ENCODE data around the gene NGFR.

Gene NGFR

DNA sequence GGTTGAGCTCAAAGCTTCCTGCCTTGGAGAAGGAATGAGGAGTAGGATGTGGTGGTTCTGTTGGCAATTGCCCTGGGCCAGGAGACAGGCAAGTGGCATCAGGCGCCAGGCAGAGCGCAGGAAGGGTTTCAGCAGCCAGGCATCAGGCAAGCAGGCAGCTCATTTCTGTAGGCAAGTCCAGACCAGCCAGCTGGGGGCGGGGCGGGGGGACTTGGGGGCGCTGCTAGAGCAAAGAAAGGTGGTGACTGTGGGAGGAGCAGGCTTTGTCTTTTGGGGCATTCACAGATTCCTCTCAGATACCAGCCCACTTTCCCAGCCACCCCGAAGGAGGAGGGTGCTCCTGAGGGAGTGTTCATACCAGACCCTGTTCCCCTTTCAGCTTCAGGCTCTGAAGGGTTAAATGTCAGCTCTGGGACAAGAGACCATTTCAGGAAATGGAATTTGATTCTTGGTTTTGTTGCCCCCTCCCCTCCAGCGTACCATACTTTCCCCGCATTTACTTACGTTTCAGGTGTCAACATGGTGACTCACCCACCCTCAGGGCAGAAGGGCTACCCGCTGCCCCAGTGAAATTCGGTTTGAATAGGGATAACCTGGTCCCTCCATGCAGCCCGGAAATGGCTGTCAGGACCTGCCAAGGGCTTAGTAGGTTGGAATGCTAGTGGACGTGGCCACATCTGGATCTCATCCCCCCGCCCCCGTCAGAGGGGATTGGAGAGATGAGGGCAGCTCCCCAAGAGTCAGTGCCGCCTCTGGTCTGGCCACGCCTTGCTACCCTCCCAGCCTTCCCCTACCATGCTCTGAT is 13.2 kb downstream of the NGFR start:
- Histone ChIP-seq H3K4me3 (ENCODE audit: low read length) (no peak overlapping the region), H3K36me3 (ENCODE audit: control insufficient read depth, insufficient read depth, low read length) (no peaks in the 10 kb centered on the region), H3K27me3 (ENCODE audit: control insufficient read depth, insufficient read depth, low read length) (no peaks in the 10 kb centered on the region), H3K27ac (ENCODE audit: low read length) (no peak overlapping the region), H3K9me3 (ENCODE audit: control insufficient read depth, insufficient read depth, low read length) (no peaks in the 10 kb centered on the region), H3K4me1 (ENCODE audit: control insufficient read depth, insufficient read depth, low read length) (peaks cover 16% of the 10 kb centered on the region)
- whole genome bisulfite sequencing (ENCODE audit: insufficient coverage, insufficient read length), result no CpG with 5 or more reads among the region's 17 CpGs
- DNase-seq (ENCODE audit: low read depth, low spot score), result no peak

DNA sequence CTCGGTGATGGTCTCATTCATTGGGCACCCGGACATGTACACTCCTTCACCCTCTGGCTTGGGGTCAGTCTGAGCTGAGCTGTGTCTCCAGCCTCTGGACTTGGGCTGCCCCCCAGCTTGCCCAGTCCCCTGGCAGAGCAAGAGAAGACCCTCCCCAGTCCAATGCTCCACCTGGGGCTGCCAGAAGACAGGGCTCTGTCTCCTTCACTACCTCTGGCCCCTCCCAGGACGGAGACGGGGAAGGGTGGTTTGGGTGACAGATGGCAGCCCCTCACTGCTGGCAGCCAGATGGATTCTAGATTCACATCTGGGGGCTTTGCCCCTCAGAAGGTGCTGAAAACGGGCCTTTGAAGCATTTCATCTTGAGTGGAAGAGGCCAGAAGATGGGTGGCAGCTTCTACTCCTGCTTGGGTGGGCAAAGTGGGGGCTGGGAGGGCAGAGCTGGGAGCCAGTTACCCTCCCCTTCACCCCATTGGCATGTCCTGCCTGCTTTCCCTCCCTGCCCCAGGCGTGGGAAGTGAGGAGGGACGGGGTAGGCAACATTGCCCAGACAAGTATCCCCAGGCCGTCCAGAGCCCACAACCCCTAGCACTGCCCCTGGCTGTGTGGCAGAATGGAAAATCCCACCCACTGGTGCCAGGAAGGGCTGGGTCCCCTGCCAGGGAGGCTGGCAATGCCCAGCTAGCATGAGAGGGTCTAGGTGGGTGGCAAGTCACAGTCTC is 13.9 kb downstream of the NGFR start:
- Histone ChIP-seq H3K27me3 (ENCODE audit: control insufficient read depth, insufficient read depth, low read length) (no peaks in the 10 kb centered on the region), H3K36me3 (ENCODE audit: control insufficient read depth, insufficient read depth, low read length) (no peaks in the 10 kb centered on the region), H3K9me3 (ENCODE audit: control insufficient read depth, insufficient read depth, low read length) (no peaks in the 10 kb centered on the region), H3K4me1 (ENCODE audit: control insufficient read depth, insufficient read depth, low read length) (peaks cover 18% of the 10 kb centered on the region), H3K27ac (ENCODE audit: low read length) (no peak overlapping the region), H3K4me3 (ENCODE audit: low read length) (no peak overlapping the region)
- no peak for DNase-seq (ENCODE audit: low read depth, low spot score)
- WGBS (ENCODE audit: insufficient coverage, insufficient read length), result no CpG with 5 or more reads among the region's 8 CpGs

DNA sequence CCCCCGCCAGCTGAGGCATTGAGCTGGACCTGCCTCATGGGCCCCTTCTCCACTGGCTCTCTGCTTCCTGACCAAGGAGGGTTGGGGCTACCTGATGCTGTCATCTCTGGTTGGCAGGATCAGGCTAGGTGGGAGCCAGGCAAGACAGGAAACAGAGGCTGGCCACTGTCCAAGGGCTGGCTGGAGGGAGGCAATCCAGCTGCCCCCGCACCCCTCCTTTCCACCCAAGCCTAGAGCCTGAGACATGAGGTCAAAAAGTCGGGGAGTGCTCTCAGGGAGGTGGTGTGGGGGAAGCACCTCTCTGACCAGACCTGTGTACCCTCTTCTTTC is 14.5 kb downstream of the NGFR start:
- WGBS (ENCODE audit: insufficient coverage, insufficient read length), result no CpG with 5 or more reads among the region's 3 CpGs
- Histone ChIP-seq H3K27ac (ENCODE audit: low read length) (no peak overlapping the region), H3K27me3 (ENCODE audit: control insufficient read depth, insufficient read depth, low read length) (no peaks in the 10 kb centered on the region), H3K36me3 (ENCODE audit: control insufficient read depth, insufficient read depth, low read length) (no peaks in the 10 kb centered on the region), H3K9me3 (ENCODE audit: control insufficient read depth, insufficient read depth, low read length) (no peaks in the 10 kb centered on the region), H3K4me1 (ENCODE audit: control insufficient read depth, insufficient read depth, low read length) (peaks cover 20% of the 10 kb centered on the region), H3K4me3 (ENCODE audit: low read length) (no peak overlapping the region)
- DNase-seq (ENCODE audit: low read depth, low spot score), result no peak

DNA sequence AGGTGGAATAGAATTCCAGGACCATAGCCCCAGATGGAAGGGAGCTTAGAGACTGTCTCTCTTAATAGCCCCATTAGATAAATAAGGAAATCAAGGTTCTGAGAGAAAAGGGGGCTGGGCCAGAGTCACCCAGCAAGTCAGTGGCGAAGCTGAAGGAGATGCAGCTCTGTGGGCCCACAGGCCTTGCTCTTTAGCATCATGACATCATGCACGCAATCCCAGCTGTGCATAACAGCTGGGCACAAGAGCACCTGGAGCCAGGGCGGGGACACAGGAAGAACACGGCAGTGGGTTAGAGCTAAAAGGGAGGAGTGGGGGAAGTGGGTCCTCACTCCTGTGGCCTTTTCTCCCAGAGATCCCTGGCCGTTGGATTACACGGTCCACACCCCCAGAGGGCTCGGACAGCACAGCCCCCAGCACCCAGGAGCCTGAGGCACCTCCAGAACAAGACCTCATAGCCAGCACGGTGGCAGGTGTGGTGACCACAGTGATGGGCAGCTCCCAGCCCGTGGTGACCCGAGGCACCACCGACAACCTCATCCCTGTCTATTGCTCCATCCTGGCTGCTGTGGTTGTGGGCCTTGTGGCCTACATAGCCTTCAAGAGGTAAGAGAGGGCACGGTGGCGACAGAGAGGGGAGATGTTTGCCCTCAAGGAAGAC is 15.1 kb downstream of the NGFR start:
- Histone ChIP-seq H3K4me1 (ENCODE audit: control insufficient read depth, insufficient read depth, low read length) (peaks cover 21% of the 10 kb centered on the region), H3K27me3 (ENCODE audit: control insufficient read depth, insufficient read depth, low read length) (no peaks in the 10 kb centered on the region), H3K27ac (ENCODE audit: low read length) (no peak overlapping the region), H3K9me3 (ENCODE audit: control insufficient read depth, insufficient read depth, low read length) (no peaks in the 10 kb centered on the region), H3K36me3 (ENCODE audit: control insufficient read depth, insufficient read depth, low read length) (no peaks in the 10 kb centered on the region), H3K4me3 (ENCODE audit: low read length) (no peak overlapping the region)
- DNase-seq (ENCODE audit: low read depth, low spot score), result no peak
- no CpG with 5 or more reads among the region's 13 CpGs for WGBS (ENCODE audit: insufficient coverage, insufficient read length)

DNA sequence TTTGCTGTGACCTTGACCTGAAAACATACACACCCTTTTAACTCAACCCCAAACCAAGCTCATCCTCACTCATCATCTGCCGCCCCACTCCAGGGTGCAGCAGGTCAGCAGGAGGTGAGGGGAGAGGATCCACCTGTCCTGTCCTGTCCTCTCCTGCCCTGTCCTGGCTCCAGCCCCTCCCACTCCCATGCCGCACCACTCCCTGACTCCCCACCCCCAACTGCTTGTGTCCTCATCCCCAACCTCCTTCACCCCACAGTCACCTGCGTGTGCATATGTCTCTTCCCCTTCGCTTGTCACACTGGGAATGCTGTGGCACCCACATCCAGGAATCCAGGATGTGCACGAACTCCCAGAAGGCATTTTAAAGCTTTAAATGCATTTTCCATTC is 15.6 kb downstream of the NGFR start:
- WGBS (ENCODE audit: insufficient coverage, insufficient read length), result no CpG with 5 or more reads among the region's 5 CpGs

DNA sequence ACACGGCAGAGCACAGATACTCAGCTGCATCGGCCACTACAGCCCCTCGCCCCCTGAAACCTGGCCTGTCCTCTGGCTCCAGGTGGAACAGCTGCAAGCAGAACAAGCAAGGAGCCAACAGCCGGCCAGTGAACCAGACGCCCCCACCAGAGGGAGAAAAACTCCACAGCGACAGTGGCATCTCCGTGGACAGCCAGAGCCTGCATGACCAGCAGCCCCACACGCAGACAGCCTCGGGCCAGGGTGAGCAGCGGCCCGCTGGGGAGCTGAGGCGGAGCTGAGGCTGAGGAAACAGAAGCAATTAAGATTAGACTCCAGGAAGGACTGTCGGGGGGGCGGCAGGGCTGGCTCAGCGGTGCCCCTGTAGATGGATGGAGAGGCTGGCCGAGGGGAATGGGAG is 16.7 kb downstream of the NGFR start:
- H3K36me3 ChIP-seq (ENCODE audit: control insufficient read depth, insufficient read depth, low read length), result no peaks in the 10 kb centered on the region
- no peak overlapping the region for H3K4me3 ChIP-seq (ENCODE audit: low read length)
- no peak for DNase-seq (ENCODE audit: low read depth, low spot score)
- no peaks in the 10 kb centered on the region for H3K9me3 ChIP-seq (ENCODE audit: control insufficient read depth, insufficient read depth, low read length)
- peaks cover 23% of the 10 kb centered on the region for H3K4me1 ChIP-seq (ENCODE audit: control insufficient read depth, insufficient read depth, low read length)
- H3K27ac ChIP-seq (ENCODE audit: low read length), result no peak overlapping the region
- no CpG with 5 or more reads among the region's 16 CpGs for WGBS (ENCODE audit: insufficient coverage, insufficient read length)
- H3K27me3 ChIP-seq (ENCODE audit: control insufficient read depth, insufficient read depth, low read length), result no peaks in the 10 kb centered on the region

More for the DNA sequence above, 15.6 kb downstream of the NGFR start:
- Histone ChIP-seq H3K9me3 (ENCODE audit: control insufficient read depth, insufficient read depth, low read length) (no peaks in the 10 kb centered on the region), H3K4me1 (ENCODE audit: control insufficient read depth, insufficient read depth, low read length) (peaks cover 25% of the 10 kb centered on the region), H3K27ac (ENCODE audit: low read length) (no peak overlapping the region), H3K4me3 (ENCODE audit: low read length) (no peak overlapping the region), H3K27me3 (ENCODE audit: control insufficient read depth, insufficient read depth, low read length) (no peaks in the 10 kb centered on the region), H3K36me3 (ENCODE audit: control insufficient read depth, insufficient read depth, low read length) (no peaks in the 10 kb centered on the region)
- DNase-seq (ENCODE audit: low read depth, low spot score), result no peak

DNA sequence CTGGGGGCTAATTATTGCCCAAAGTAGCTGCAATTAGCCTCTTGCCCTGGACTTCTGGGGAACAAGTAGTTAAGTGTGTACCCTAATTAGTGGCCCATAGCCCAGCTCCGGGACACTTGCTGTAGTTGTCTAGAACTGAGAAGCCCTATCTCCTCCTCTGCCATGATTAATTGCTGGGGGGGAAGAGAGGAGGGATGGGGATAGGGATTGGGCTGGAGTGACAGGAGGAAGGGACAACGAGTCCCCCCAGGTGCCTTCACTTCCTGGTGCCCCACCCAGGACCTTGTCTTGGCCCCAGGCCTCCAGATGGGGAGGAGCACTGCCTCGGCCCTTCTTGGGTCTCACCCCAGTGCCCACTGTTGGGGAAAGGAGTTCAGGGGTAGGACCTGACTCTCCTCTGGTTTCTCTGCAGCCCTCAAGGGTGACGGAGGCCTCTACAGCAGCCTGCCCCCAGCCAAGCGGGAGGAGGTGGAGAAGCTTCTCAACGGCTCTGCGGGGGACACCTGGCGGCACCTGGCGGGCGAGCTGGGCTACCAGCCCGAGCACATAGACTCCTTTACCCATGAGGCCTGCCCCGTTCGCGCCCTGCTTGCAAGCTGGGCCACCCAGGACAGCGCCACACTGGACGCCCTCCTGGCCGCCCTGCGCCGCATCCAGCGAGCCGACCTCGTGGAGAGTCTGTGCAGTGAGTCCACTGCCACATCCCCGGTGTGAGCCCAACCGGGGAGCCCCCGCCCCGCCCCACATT is 17.4 kb downstream of the NGFR start:
- no peaks in the 10 kb centered on the region for H3K36me3 ChIP-seq (ENCODE audit: control insufficient read depth, insufficient read depth, low read length)
- no peaks in the 10 kb centered on the region for H3K9me3 ChIP-seq (ENCODE audit: control insufficient read depth, insufficient read depth, low read length)
- DNase-seq (ENCODE audit: low read depth, low spot score), result no peak
- no CpG with 5 or more reads among the region's 26 CpGs for WGBS (ENCODE audit: insufficient coverage, insufficient read length)
- no peak overlapping the region for H3K27ac ChIP-seq (ENCODE audit: low read length)
- no peak overlapping the region for H3K4me3 ChIP-seq (ENCODE audit: low read length)
- peaks cover 23% of the 10 kb centered on the region for H3K4me1 ChIP-seq (ENCODE audit: control insufficient read depth, insufficient read depth, low read length)
- no peaks in the 10 kb centered on the region for H3K27me3 ChIP-seq (ENCODE audit: control insufficient read depth, insufficient read depth, low read length)

DNA sequence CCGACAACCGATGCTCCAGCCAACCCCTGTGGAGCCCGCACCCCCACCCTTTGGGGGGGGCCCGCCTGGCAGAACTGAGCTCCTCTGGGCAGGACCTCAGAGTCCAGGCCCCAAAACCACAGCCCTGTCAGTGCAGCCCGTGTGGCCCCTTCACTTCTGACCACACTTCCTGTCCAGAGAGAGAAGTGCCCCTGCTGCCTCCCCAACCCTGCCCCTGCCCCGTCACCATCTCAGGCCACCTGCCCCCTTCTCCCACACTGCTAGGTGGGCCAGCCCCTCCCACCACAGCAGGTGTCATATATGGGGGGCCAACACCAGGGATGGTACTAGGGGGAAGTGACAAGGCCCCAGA is 17.9 kb downstream of the NGFR start:
- no peak for DNase-seq (ENCODE audit: low read depth, low spot score)
- H3K9me3 ChIP-seq (ENCODE audit: control insufficient read depth, insufficient read depth, low read length), result no peaks in the 10 kb centered on the region
- no peaks in the 10 kb centered on the region for H3K36me3 ChIP-seq (ENCODE audit: control insufficient read depth, insufficient read depth, low read length)
- no peak overlapping the region for H3K27ac ChIP-seq (ENCODE audit: low read length)
- no peaks in the 10 kb centered on the region for H3K27me3 ChIP-seq (ENCODE audit: control insufficient read depth, insufficient read depth, low read length)
- WGBS (ENCODE audit: insufficient coverage, insufficient read length), result no CpG with 5 or more reads among the region's 6 CpGs
- no peak overlapping the region for H3K4me3 ChIP-seq (ENCODE audit: low read length)
- H3K4me1 ChIP-seq (ENCODE audit: control insufficient read depth, insufficient read depth, low read length), result peaks cover 19% of the 10 kb centered on the region

DNA sequence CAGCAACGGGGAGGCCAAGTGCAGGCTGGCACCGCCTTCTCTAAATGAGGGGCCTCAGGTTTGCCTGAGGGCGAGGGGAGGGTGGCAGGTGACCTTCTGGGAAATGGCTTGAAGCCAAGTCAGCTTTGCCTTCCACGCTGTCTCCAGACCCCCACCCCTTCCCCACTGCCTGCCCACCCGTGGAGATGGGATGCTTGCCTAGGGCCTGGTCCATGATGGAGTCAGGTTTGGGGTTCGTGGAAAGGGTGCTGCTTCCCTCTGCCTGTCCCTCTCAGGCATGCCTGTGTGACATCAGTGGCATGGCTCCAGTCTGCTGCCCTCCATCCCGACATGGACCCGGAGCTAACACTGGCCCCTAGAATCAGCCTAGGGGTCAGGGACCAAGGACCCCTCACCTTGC is 18.5 kb downstream of the NGFR start:
- H3K4me1 ChIP-seq (ENCODE audit: control insufficient read depth, insufficient read depth, low read length), result peaks cover 19% of the 10 kb centered on the region
- no peak for DNase-seq (ENCODE audit: low read depth, low spot score)
- no peaks in the 10 kb centered on the region for H3K9me3 ChIP-seq (ENCODE audit: control insufficient read depth, insufficient read depth, low read length)
- H3K36me3 ChIP-seq (ENCODE audit: control insufficient read depth, insufficient read depth, low read length), result no peaks in the 10 kb centered on the region
- no peaks in the 10 kb centered on the region for H3K27me3 ChIP-seq (ENCODE audit: control insufficient read depth, insufficient read depth, low read length)
- H3K4me3 ChIP-seq (ENCODE audit: low read length), result no peak overlapping the region
- H3K27ac ChIP-seq (ENCODE audit: low read length), result no peak overlapping the region
- no CpG with 5 or more reads among the region's 8 CpGs for WGBS (ENCODE audit: insufficient coverage, insufficient read length)

DNA sequence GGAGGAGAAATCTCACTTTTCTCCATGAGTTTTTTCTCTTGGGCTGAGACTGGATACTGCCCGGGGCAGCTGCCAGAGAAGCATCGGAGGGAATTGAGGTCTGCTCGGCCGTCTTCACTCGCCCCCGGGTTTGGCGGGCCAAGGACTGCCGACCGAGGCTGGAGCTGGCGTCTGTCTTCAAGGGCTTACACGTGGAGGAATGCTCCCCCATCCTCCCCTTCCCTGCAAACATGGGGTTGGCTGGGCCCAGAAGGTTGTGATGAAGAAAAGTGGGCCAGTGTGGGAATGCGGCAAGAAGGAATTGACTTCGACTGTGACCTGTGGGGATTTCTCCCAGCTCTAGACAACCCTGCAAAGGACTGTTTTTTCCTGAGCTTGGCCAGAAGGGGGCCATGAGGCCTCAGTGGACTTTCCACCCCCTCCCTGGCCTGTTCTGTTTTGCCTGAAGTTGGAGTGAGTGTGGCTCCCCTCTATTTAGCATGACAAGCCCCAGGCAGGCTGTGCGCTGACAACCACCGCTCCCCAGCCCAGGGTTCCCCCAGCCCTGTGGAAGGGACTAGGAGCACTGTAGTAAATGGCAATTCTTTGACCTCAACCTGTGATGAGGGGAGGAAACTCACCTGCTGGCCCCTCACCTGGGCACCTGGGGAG is 19.1 kb downstream of the NGFR start:
- H3K36me3 ChIP-seq (ENCODE audit: control insufficient read depth, insufficient read depth, low read length), result no peaks in the 10 kb centered on the region
- peaks cover 16% of the 10 kb centered on the region for H3K4me1 ChIP-seq (ENCODE audit: control insufficient read depth, insufficient read depth, low read length)
- WGBS (ENCODE audit: insufficient coverage, insufficient read length), result no CpG with 5 or more reads among the region's 15 CpGs
- DNase-seq (ENCODE audit: low read depth, low spot score), result no peak
- no peaks in the 10 kb centered on the region for H3K27me3 ChIP-seq (ENCODE audit: control insufficient read depth, insufficient read depth, low read length)
- no peaks in the 10 kb centered on the region for H3K9me3 ChIP-seq (ENCODE audit: control insufficient read depth, insufficient read depth, low read length)
- no peak overlapping the region for H3K4me3 ChIP-seq (ENCODE audit: low read length)
- H3K27ac ChIP-seq (ENCODE audit: low read length), result no peak overlapping the region
